CD4-positive, alpha-beta T cell treated with Interleukin-10 for 1 hour (primary cell): ENCODE results near the gene SPAG16.
"Not testable (repeated sequence)": the region's sequence is repeated elsewhere in the genome, so short reads cannot be mapped to it uniquely, and the experiment has no call there.

Experiments
- DNase-seq: peaks from one replicate; pipeline ENCODE4 v3.0.0-alpha.2; 2020

The SPAG16 gene

DNA sequence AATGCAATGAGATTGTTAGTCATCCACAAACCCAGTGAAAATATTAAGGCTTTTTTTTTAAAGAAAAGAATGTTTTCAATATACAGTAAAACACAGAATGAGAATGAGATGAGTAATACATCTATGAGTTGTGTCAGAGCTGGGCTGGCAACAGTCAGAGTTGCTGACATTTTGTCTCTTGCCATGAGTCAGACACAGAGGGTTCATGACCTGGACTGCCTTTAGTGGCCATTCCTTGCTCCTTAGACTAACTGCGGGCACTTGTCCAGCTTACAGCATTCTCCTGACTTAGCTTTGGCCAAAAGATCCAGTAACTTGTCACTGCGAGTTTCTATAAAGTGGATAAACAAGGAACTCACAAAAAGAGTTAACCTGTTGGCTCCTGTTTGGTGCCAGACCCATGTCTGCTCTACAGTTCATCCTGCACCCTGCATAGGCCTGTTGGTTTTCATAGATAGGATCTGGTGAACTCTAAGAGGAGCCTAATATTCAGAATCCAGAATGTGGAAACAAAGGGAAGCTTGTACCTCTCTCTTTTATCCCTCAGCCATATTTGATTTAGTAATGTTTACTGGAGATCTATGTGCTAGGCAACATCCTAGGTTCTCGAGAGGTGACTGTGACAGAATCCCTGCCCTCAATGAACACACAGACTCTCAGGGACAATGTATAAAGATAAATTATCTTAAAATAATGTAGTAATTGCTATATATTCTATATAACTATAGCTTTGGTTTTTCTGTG is 735.1 kb downstream of the SPAG16 start:
- DNase-seq, result no peak

DNA sequence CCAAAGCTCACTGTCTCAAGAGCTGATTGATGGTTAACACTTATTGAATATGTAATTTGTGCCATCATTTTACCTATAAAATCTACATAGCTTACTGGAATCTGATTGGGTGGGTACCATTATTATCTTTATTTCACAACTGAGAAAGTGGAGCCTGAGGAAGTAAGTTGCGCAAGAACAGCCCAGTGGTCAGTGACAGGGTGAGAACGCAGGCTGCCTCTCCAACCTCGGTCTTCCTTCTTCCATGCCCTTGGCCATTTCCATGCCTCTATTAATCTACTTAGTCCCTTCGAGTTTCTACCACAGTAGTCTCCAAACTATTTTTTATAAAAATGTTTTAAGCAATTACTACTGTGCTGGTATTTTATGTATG is 735.7 kb downstream of the SPAG16 start:
- DNase-seq, result no peak

DNA sequence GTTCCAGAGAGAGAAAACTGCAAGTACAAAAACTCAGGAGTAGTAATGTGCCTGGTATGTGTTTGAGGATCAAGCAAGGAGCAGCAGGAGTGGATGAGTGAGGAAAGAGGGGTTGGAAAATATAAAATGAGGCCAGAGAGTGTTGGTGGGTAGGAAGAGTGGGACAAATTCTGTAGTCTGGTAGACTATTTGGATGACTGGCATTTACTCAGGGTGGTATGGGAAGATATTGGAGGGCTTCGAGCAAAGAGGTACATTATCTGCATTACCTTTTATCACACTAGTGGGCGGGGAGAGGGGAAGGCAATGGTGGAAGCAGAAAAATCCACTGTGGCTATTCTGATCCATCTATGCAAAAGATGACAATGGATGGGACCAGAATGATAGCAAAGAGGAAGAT is 744.9 kb downstream of the SPAG16 start:
- no peak for DNase-seq

DNA sequence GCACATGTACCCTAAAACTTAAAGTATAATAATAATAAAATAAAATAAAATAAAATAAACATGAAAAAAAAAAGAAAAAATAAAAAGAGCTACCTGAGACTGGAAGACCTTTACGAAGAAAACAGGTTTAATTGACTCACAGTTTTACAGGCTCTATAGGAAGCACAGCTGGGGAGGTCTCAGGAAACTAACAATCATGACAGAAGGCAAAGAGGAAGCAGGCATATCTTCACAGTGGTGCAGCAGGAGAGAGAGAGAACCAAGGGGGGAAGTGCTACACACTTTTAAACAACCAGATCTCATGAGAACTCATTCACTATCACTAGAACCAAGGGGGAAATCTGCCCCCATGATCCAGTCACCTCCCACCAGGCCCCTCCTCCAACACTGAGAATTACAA is 747.3 kb downstream of the SPAG16 start:
- no peak for DNase-seq

DNA sequence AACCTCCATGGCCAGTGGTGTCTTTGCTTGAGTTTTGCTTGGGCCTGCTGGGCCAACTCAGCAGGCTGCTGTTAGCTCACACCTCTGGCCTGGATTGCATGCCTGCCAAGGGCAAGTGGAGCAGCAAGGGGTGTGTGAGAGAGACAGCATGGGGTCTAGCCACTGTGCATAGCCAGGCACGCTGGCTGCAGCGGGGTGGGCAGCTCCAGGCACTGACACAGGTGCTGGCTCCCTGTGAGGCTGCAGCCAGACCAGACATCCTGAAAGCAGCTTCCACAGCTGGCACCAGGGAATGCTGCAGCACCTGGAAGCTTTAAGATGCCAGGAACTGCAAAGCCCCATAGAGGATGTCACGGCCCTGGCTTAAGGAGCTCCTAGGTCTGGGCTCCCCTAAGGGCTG is 750.2 kb downstream of the SPAG16 start:
- no peak for DNase-seq

DNA sequence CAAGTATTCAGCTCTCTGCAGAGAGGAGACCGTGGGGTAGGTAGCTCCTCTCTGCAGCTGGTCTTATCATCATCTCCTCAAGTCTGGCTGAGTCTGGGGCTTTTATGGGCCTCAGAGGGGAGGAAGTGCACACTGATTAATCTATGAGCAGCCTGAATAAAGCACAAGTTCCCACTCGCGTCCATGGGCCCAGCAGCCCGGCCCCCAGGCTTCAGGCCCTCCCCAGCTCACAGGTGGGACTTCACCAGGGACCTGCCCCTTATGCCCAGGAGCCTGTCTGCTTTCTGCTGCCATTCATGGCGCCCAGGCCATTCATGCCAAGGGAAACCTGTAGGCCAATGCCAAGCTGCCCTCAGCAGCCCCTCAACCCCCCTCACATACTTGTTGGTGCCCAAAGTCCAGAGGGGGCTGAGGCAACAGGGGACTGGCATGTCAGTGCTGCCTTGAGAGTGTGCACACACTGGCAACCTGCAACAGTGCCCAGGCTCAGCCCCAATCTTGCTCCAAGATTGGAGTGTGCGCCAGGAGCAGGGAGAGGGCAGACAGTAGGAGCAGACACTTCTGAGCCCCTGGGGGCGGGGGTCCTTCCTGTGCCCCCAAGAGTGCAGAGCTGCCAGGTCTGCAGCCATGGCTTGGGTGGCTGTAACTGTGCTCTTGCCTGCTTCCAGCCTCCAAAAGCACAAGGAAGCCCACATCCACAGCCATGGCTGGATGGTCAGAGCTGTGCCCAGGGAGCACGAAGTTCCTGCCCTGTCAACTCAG is 751.0 kb downstream of the SPAG16 start:
- no peak for DNase-seq

DNA sequence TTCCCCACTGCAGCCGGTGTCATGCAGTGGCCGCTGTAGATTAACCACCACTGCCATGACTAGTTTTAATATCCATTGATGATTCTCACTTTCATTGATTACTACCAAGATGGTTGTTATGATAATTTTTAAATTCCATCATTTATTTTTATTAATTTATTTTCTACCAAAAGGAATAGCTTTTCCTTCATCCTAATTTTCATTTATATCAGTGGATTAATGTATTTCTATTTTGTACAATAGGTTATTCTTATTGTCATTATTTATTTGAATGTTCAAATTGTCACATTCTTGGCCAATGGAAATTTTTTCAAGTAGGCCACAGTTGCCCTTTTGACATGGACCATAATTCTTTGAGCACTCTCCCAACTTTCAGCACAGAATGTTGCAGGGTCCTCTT is 751.7 kb downstream of the SPAG16 start:
- no peak for DNase-seq

DNA sequence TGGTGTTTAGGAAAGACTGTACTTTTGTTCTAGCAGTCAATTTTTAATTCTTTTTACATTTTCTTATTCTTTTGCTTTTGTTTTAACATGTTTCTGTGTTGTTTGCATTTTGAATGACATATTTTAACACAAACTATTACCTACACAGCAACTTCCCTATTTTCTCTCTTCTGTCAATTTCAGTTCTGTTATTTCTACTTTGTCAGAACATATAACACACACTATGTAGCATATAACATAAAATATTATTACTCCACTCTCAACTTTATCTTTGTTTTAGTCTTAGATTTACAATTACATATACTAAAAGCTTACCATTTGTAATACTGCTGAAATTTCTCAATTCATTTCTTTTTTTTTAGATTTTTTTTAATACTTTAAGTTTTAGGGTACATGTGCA is 753.9 kb downstream of the SPAG16 start:
- no peak for DNase-seq

DNA sequence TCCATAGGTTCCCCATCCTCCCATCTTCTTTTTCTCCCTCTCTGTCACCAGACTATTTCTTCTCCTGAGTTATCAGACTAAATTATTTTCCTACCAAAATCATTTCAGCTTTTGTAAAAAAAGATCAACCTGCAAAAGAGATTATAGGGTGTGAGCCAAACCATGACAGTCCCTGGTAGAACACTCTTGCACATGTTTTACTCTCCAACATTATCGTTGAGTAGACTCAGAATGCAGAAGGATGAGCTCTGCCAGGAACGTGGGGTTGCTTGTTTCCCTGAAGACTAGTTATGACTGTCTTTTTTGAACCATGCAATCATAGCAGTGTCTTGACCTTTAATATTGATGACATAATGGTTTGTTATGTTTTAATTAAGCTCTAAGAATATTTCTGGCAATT is 766.5 kb downstream of the SPAG16 start:
- DNase-seq, result no peak

DNA sequence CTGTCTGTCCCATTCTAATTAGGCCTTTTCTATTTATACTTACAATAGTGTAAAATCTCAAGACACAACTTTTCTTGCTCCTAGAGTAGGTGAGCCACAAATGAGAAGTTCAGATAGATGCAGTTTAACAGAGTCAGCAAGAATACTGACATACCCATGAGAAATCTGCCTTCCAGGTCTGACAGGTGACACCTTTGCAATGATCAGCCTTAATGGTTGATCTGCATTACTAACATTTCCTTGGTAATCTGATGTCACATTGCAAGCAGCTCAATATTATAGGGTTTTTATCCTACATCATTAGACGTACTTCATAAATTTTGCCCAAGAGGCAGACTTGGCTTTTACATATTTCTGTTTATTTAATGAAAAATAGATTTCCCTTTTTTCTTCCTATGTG is 767.3 kb downstream of the SPAG16 start:
- DNase-seq, result no peak

DNA sequence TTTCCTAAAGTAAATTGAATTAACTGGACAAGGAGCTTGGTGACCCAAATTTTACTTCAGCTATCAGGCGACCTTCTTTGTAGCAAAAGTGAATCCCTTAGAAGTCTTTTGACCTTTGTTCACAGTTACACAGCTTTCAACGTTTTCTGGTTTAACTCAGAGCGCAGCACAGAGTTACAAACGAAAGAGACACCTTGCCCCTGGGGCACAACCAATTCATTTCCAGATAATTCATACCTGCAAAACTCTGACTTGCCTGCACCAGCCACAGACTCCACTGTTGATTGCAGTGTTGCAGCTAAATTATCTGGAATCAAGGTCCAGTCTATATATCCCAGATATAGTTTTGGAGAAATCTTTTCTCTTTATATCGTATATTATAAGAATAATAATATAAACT is 768.0 kb downstream of the SPAG16 start:
- DNase-seq, result no peak

DNA sequence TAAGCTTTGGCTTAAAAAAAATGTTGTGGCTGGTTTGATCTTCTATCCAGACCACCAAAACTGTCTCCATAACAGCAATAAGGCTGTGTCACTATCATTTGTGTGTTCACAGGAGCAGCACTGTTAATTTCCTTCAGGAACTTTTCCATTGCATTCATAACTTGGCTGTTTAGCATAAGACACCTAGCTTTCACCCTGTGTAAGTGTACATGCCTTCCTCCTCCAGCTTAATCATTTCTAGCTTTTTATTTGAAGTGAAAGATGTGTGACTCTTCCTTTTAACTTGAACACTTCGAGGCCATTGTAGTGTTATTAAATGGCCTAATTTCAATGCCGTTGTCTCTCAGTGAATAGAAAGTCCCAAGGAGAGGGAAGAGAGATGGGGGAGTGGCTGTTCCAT is 773.7 kb downstream of the SPAG16 start:
- DNase-seq, result no peak

DNA sequence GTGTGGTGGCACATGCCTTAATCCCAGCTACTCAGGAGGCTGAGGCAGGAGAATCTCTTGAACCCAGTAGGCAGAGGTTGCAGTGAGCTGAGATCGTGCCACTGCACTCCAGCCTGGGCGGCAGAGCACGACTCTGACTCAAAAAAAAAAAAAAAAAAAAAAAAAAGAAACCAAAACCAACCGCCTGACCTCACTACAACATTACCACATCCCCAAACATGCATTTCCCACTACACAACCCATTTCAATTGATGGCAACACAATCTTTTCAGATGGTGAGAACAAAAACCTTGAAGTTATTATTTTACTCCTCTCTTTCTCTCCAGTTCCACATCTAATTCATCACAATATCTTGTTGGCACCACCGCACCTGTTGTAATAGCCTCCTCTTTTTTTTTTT is 778.0 kb downstream of the SPAG16 start:
- not testable (repeated sequence) for DNase-seq

DNA sequence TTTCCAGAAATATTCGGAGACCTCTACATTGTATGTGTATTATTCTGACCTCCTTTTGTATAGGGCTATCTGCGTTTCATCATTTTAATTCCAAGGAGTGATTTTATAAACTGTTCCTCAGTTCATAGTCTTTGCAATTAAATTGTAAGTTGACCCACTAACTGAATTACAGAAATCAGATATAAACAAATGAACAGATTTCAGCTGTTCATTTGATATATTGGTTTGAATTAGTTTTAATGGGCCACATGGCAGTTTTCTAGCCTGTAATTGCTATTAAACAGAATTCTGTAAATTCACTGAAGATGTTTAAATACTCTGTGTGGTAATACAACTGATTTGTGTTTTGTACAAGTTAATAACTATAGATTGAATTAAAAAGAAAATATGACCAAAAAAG is 780.2 kb downstream of the SPAG16 start:
- DNase-seq, result no peak

DNA sequence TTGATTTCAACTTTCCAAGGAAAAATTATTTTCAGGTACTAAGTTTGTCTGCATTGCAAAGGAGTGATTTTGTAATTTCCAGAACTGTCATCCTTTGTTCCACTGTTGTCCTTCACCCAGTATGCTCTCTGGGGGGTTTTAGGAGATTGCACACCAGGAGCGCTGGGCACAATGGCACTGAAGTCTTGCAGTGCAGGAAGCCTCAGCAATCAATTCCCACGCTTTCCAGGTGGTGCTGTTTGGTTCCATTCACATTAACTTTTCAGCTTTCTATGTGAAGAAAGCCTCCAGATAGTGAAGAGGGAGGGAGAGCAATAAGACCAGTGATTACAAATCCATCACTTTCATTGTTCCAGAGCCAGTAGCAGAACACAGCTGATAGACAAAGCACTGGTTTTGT is 782.6 kb downstream of the SPAG16 start:
- no peak for DNase-seq

DNA sequence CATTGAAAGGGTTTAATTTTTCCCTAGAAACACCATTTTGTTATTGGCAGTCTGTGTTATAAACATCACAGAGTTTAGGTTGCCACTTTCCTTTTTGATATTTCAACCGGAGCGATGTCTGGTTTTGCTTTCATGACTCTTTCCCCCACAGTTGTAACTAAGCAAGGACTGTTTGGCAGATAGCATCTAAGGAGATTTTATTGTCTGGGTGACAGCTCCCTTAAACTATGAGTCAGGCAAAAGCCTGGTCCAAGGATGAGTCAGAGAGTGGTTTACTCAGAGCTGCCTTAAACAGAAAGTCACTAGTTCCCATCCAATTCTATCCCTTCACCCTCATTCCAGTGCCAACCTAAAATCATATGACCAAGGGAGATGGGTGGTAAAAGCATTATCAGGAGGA is 785.0 kb downstream of the SPAG16 start:
- no peak for DNase-seq

DNA sequence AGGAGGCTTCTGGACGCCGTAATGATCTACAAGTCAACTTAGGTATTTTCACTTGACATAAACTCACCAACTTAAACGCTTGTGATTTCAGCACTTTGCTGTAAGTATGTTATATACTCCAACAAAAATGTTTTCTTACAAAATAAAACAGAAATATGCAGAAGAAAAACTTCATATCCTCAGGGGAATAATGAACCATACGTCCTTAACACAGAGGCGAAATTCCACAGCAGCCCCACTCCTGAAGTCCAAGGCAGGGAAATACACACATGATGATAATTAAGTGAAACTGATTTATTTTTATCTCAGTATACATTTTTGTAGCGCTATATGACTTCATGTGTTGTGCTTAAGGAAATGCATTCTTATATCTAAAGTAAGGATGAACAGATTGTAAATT is 791.2 kb downstream of the SPAG16 start:
- no peak for DNase-seq

DNA sequence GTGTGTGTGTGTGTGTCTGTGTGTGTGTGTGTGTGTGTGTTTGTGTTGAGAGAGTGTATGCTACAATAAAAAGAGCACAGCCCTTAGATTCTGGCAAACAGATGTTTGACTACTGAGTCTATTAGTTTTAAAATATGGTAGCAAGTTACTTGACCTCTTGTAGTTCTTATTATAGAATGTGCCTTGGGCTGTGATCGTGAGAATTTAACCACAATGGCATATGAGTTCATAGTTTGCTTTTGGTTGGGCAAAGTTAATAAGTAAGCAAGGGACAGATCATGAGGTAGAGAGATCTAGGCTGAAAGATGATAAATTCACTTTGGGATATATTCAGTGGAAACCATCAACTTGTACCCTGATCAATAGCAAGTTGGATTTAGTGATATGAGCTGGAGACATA is 792.3 kb downstream of the SPAG16 start:
- DNase-seq, result no peak

DNA sequence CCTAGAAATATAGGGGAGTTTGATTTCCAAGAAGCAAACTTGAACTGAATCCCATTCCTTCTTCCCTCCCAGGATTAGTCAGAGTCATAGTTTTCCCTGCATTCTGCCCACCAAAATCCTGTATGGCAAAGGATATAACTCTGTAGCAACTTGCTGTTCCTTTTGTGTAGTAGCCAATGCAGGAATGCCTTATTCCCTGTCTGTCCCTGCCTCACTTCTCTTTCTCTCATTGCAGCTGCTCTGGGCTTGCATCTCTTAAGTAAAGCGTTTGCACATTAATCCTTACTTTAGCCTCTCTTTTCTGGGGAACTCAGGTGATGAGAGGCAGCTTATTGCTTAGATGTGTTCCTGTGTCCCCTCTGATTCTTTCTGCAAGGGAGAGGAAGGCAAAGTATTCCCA is 793.5 kb downstream of the SPAG16 start:
- no peak for DNase-seq

DNA sequence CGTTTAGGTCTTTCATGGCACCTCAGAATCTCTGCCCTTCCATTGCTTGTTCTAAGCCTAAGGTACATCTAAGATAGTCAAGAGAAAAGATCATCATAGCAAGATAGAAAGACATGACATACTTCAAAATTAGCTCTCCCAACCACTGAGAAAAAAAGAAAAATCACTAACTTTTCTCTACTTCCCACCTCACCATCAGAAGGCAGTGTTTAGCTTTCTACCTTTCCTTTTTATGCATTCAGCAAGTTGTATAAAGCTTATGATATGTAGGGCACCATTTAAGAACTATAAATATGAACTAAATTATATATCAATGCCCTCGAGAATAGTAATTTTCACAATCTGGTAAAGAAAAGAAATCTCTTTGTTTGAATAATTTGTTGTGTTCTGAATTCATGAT is 794.8 kb downstream of the SPAG16 start:
- DNase-seq, result no peak

DNA sequence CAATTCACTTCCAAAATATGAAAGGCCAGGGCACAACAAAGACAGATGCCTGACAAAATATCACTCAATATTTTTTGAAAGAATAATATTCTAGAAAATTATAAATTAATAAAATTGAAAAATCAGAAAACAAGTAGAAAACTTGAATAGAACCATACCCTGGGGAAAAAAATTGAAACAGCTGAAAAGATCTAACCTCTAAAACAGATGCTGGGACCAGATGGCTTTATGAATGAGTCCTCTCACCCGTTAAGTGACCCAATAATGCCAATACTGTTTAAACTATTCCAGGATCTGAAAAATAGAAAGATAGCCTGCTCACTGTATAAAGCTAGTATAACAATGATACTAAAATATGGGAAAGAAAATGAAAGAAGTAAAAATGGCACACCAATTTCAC is 804.3 kb downstream of the SPAG16 start:
- DNase-seq, result no peak

DNA sequence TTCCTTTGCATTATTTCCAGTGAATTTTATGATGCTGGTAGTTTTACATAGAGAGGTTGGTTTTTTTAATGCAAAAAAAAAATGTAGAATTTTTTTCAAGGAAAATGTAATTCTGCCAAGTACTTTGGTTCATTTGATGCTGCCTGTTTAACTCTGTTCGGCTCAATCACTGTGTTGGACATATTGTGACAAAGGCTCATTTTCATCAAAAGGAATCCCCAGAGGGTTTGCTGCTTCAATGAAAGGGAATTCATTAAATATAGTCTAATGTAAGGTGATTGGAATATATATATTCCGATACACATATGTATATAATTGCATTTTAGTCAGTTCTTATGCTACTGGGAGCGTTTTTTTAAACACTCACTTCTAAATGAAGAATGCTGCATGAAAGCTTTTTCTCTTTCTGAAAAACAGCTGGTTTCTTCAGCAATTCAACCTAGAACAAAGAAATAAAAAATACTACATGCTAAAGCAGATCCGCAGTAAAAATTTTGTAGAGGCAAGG is 812.0 kb downstream of the SPAG16 start:
- DNase-seq, result no peak

DNA sequence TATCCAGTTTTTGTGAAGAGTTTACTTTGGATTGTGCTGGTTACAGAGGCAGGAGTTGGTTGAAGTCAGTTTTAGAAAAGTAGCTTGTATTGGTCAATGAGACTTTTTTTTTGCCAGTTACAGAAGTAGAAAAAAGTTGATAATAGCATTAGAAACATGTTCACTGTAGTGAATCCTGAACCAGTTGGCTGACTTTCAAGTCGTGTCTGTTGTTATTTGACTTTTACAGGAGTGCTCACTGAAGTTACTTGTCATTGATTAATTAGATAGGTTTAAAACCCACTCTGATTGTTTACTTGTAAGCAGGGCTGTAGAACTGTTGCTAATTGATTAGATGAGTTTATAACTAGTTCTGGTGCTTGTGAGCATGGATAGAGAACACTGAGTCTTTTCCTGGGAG is 814.5 kb downstream of the SPAG16 start:
- no peak for DNase-seq

DNA sequence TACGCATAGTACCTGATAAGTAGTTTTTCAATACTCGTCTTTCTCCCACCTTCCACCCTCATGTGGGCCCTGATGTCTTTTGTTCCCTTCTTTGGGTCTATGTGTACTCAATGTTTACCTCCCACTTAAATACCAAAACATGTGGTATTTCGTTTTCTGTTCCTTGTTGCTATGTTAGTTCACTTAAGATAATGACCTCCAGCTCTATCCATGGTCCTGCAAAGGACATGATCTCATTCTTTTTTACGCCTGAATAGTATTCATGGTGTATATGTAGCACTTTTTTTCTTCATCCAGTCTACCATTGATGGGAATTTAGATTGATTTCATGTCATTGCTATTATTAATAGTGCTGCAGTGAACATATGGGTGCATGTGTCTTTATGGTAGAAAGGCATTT is 816.2 kb downstream of the SPAG16 start:
- no peak for DNase-seq
